Heart right ventricle (tissue), 16 donors: ENCODE results near the gene FSD1. TPM values are rescaled to one million over a fixed set of nuclear protein-coding genes. Genes with fewer than 3 reads are reported as not detected.

Experiments
- ATAC-seq, 8 donors: fragments of 200-7000 bp; cut with Tn5 transposase; one replicate each; pipeline ENCODE4 v1.9.1; 2020; ENCODE audit warnings: mild to moderate bottlenecking in 8 of 8, moderate library complexity in 8 of 8, moderate number of reproducible peaks in 1 of 8
- DNase-seq, 2 donors: peaks; one replicate each; pipeline ENCODE4 v3.0.0-alpha.2; 2020
- H3K27ac ChIP-seq, 10 donors: fragments of 200-600 bp; sonication (generic) in 2 of 10; one replicate each; pipeline versions ENCODE4 v1.5.0 to v1.8.0; 2020 to 2022; ENCODE audit warnings: mild to moderate bottlenecking in 3 of 10
- H3K27me3 ChIP-seq, 7 donors: fragments of 200-600 bp; one replicate each; pipeline ENCODE4 v1.8.0; 2021 to 2022; ENCODE audit warnings: mild to moderate bottlenecking in 2 of 7
- H3K36me3 ChIP-seq, 9 donors: fragments of 200-600 bp; sonication (generic) in 1 of 9; one replicate each; pipeline versions ENCODE4 v1.5.0 to v1.8.0; 2020 to 2022; ENCODE audit warnings: mild to moderate bottlenecking in 2 of 9
- H3K4me1 ChIP-seq, 9 donors: fragments of 200-600 bp; sonication (generic) in 1 of 9; one replicate each; pipeline versions ENCODE4 v1.5.0 to v1.8.0; 2020 to 2022; ENCODE audit warnings: mild to moderate bottlenecking in 4 of 9
- H3K4me3 ChIP-seq, 10 donors: fragments of 200-600 bp; sonication (generic) in 2 of 10; one replicate each; pipeline versions ENCODE4 v1.5.0 to v1.8.0; 2020 to 2022; ENCODE audit warnings: mild to moderate bottlenecking in 7 of 10, moderate library complexity in 2 of 10
- H3K9me3 ChIP-seq, 11 donors: fragments of 200-600 bp in 10 of 11; sonication (generic) in 2 of 11; one replicate each; pipeline versions ENCODE4 v1.5.0 to v1.8.0; 2013 to 2022; ENCODE audit warnings: mild to moderate bottlenecking in 2 of 11, control low read depth in 1 of 11, moderate library complexity in 1 of 11
- WGBS, 2 donors: extraction: QIAGEN DNeasy Blood & Tissue Kit; methylation state at CpG; one replicate each; pipeline ENCODE4 v1.1.7; 2013; ENCODE audit warnings: inconsistent platforms in 1 of 2; 5-methylcytosine and 5-hydroxymethylcytosine counted together
- intact Hi-C, 10 donors: fragments of 100-400 bp; cut with DNase I; formaldehyde crosslinking; loops; one replicate each; pipeline versions ENCODE4 v1.11.1 to v1.14.2; 2022
- polyA plus RNA-seq, 2 donors: library from polyadenylated mRNA; stranded (reverse); fragments of 200-250 nt; gene quantifications; one replicate each; pipeline ENCODE4 v1.2.3, GENCODE V29; 2013
- total RNA-seq, 10 donors: library from RNA; stranded (reverse); fragmentation: NEBNext Ultra II Directional in 3 of 10; extraction: Animal tissue kit (Norgen Biotek cat#: 25700) in 3 of 10; gene quantifications; one replicate each; pipeline versions ENCODE4 v1.2.1 to v1.2.4, GENCODE V29; 2021 to 2023
- TF ChIP-seq, protein P1 (sequence below), 9 donors: fragments of 200-600 bp; sonication (generic) in 2 of 9; IDR thresholded peaks; one replicate each; pipeline versions ENCODE4 v1.5.0 to v1.8.0; 2021 to 2022; ENCODE audit warnings: antibody characterized with exemption in 9 of 9, mild to moderate bottlenecking in 5 of 9, moderate library complexity in 1 of 9
- donor health status: Arrhythmogenic right ventricular cardiomyopathy.
- donor health status: ischemic (EF 13 %, LVEDD 7.1; RV severe dilation, severe dysfunction).
- donor health status: healthy with polysubstance abuse.
- donor health status: DM: no; HTN: yes; CAD: no.
- donor health status: DM: no; HTN: no; CAD: no.
- donor health status: ischemic (EF 25% LVEDD 6.9; RV normal size, moderate dysfunction).
- donor health status: ischemic (EF 25% LVEDD 5.7; RV mildly dilated, moderate dysfunction).
- donor health status: healthy.
- donor health status: DM: yes; HTN: yes; CAD: no.
- donor health status: Ischemic cardiomyopathy.
- donor health status: ischemic (EF 35%, LVEDD 5.7; RV mildly dilated, moderate dysfunction).
- donor health status: nonischemic (EF 11% LVEDD 7.7; RV severe dilation, severe dysfunction).
- donor health status: DM: yes; HTN: yes; CAD: no.
- donor health status: PGD.
- donor health status: ischemic (EF 29% LVEDD 5.4; RV normal size, mild dysfunction).
- donor health status: nonischemic (EF 23%, LVEDD 6.1; RV moderate dilation, normal function).

The FSD1 gene
- total and polyA plus RNA-seq, 12 donors: 0.10 to 0.25 TPM; not detected in 10

DNA sequence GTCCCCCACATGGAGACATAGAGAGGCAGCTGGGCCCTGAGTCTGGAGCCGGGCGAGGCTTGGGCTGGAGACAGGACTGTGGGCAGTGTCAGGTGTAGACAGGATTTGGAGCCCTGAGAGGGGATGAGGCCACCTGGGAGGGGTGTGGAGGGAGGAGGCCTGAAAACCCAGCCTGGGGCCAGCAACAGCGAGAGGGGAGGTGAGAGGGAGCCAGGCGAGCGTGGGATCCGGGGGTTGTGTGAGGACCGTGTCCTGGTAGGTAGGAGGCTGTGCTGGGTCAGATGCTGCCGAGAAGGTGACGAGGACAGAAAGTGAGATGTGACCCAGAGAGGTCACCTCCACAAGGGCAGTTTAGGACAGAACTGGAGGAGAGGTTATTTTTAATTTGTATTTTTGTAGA lies 46.3 kb downstream of the FSD1 start:
- Histone ChIP-seq H3K4me1 (peaks cover 0 to 8% (median 0%) of the 10 kb centered on the region in 9 donors), H3K9me3 (no peaks in the 10 kb centered on the region), H3K36me3 (peaks cover 0 to 60% (median 3%) of the 10 kb centered on the region in 9 donors), H3K27me3 (no peaks in the 10 kb centered on the region), H3K4me3 (no peak overlapping the region), H3K27ac (no peak overlapping the region)
- intact Hi-C loops: loop anchor here in 8 of 10 donors (5.0 to 10.0 kb wide), 3 partner anchors 76 to 88 kb away; partner anchors contain the start of gene SHD (in 1 of the 8)
- DNase-seq: no peak
- TF ChIP-seq, protein P1, sequence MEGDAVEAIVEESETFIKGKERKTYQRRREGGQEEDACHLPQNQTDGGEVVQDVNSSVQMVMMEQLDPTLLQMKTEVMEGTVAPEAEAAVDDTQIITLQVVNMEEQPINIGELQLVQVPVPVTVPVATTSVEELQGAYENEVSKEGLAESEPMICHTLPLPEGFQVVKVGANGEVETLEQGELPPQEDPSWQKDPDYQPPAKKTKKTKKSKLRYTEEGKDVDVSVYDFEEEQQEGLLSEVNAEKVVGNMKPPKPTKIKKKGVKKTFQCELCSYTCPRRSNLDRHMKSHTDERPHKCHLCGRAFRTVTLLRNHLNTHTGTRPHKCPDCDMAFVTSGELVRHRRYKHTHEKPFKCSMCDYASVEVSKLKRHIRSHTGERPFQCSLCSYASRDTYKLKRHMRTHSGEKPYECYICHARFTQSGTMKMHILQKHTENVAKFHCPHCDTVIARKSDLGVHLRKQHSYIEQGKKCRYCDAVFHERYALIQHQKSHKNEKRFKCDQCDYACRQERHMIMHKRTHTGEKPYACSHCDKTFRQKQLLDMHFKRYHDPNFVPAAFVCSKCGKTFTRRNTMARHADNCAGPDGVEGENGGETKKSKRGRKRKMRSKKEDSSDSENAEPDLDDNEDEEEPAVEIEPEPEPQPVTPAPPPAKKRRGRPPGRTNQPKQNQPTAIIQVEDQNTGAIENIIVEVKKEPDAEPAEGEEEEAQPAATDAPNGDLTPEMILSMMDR (IDR thresholded peaks at IDR 0.05): no peak
- 93 to 94% methylated on average over 9 of the region's 9 CpGs for WGBS, 2 donors
- peak in 1 of 8 donors; percentile 11 for ATAC-seq

DNA sequence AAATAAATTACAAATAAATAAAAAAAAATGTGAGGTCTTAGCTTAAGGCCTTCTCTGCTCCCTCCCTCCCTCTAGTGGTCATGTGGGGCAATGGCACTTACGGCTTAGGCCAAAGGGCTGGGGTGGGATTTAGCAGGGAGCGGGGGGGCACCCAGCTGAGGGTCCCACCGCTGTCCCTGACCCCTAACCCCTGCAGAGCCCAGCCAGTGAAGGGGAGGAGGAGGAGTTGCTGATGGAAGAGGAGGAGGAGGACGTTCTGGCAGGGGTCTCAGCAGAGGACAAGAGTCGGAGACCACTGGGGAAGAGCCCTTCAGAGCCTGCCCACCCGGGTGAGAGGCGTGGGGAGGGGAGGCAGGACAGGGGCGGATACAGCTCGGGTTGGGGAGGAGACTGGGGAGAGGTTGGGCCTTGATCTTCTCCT lies 48.3 kb downstream of the FSD1 start:
- Histone ChIP-seq H3K9me3 (no peaks in the 10 kb centered on the region), H3K4me1 (peaks cover 0 to 8% (median 0%) of the 10 kb centered on the region in 9 donors), H3K36me3 (peaks cover 0 to 62% (median 0%) of the 10 kb centered on the region in 9 donors), H3K4me3 (no peak overlapping the region), H3K27ac (no peak overlapping the region), H3K27me3 (no peaks in the 10 kb centered on the region)
- TF ChIP-seq, protein P1 (IDR thresholded peaks at IDR 0.05): peak; percentile 78 to 94 (median 87)
- WGBS, 2 donors: 39 to 46% methylated on average over 9 of the region's 9 CpGs
- peak in 7 of 8 donors; percentile 21 to 65 (median 47) for ATAC-seq
- intact Hi-C loops: loop anchor here in 9 of 10 donors (2.0 to 10.0 kb wide), 4 partner anchors 78 to 90 kb away; partner anchors contain the start of gene SHD (in 1 of the 9)
- no peak for DNase-seq

DNA sequence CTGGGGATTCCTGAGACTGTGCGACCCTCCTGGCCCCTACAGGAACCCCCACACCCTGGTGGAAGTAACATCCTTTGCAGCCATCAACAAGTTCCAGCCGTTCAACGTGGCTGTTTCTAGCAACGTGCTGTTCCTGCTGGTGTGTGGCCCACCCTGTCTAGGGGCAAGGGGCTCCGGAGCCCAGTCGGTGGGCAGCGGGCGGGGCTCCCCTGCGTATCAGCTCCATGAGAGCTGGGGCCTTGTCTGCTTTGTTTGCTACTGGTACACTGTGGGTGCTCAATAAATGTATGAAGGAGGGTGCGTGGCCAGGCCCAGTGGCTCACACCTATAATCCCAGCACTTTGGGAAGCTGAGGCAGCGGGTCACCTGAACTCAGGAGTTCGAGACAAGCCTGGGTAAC lies 49.9 kb downstream of the FSD1 start:
- ATAC-seq (no peak), DNase-seq (no peak)
- 90 to 91% methylated on average over 12 of the region's 12 CpGs for WGBS, 2 donors
- H3K27ac ChIP-seq: no peak overlapping the region
- H3K4me1 ChIP-seq: peaks cover 0 to 8% (median 0%) of the 10 kb centered on the region in 9 donors
- H3K27me3 ChIP-seq: no peaks in the 10 kb centered on the region
- intact Hi-C loops: loop anchor here in 8 of 10 donors (5.0 to 10.0 kb wide), 3 partner anchors 79 to 92 kb away; partner anchors contain the start of gene SHD (in 1 of the 8)
- peaks cover 0 to 60% (median 0%) of the 10 kb centered on the region in 9 donors for H3K36me3 ChIP-seq
- TF ChIP-seq, protein P1 (IDR thresholded peaks at IDR 0.05): no peak
- H3K9me3 ChIP-seq: no peaks in the 10 kb centered on the region
- no peak overlapping the region for H3K4me3 ChIP-seq

DNA sequence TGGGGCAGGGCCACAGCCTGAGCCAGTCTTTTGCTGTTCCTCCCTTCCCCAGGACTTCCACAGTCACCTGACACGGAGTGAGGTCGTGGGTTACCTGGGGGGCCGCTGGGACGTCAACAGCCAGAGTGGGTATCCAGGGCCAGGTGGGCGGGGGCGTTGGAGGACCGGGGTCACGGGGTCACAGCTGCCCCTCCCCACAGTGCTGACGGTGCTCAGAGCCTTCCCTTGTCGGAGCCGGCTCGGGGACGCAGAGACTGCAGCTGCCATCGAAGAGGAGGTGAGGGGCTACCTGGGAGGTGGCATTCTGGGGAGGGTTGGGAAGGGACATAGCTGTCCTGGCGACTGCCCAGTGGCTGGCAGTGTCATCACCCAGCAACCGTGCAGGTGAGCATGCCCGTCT lies 50.5 kb downstream of the FSD1 start:
- intact Hi-C loops: loop anchor here in 8 of 10 donors (5.0 to 10.0 kb wide), 3 partner anchors 80 to 93 kb away; partner anchors contain the start of gene SHD (in 1 of the 8)
- no peaks in the 10 kb centered on the region for H3K9me3 ChIP-seq
- H3K4me3 ChIP-seq: no peak overlapping the region
- peaks cover 0 to 8% (median 0%) of the 10 kb centered on the region in 9 donors for H3K4me1 ChIP-seq
- peaks cover 0 to 62% (median 0%) of the 10 kb centered on the region in 9 donors for H3K36me3 ChIP-seq
- no peaks in the 10 kb centered on the region for H3K27me3 ChIP-seq
- WGBS, 2 donors: 83 to 84% methylated on average over 17 of the region's 17 CpGs
- DNase-seq (no peak), ATAC-seq (no peak)
- TF ChIP-seq, protein P1 (IDR thresholded peaks at IDR 0.05): no peak
- no peak overlapping the region for H3K27ac ChIP-seq
